ENCODE data around the gene PALD1.

The PALD1 gene

DNA sequence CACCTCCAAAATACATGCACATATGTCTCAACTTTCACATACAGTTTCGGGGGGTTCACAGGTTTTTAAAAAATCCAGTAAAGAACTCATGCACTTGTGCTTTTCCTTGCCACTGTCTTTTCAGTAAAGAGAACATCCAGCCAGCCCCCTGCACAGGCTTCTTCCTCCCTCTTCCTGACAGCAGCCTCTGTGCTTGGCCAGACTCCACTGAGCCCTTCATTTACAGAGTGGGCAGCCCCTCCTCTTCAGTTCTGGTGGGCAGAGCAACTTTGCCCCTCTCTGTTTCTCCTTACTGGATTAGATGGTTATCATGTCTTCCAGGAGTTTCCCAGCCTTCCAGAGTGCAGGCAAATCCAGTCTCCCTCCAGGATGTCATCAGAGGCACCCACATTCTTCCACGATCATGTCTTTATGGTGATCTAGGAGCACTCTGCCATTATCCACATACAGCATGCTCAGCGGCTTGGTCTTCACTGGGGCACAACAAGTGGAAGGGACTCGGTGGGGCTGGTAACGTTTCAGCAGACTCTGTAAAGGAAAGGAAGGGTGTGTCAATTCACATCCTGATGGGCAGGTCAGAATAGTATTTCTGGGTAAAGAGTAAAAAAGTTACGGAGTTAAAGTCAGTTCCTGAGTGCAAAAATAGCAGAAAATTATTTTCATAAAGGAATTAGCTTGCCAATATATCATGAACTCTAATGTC, 45.9 kb upstream of the PALD1 start:
- H3K27ac ChIP-seq (replicated peaks), result no peak overlapping the region
- TF ChIP-seq, protein P1, sequence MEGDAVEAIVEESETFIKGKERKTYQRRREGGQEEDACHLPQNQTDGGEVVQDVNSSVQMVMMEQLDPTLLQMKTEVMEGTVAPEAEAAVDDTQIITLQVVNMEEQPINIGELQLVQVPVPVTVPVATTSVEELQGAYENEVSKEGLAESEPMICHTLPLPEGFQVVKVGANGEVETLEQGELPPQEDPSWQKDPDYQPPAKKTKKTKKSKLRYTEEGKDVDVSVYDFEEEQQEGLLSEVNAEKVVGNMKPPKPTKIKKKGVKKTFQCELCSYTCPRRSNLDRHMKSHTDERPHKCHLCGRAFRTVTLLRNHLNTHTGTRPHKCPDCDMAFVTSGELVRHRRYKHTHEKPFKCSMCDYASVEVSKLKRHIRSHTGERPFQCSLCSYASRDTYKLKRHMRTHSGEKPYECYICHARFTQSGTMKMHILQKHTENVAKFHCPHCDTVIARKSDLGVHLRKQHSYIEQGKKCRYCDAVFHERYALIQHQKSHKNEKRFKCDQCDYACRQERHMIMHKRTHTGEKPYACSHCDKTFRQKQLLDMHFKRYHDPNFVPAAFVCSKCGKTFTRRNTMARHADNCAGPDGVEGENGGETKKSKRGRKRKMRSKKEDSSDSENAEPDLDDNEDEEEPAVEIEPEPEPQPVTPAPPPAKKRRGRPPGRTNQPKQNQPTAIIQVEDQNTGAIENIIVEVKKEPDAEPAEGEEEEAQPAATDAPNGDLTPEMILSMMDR (IDR thresholded peaks at IDR 0.05; ENCODE audit: insufficient read depth, low read length), result no peak
- TF ChIP-seq POLR2AphosphoS5 (IDR thresholded peaks at IDR 0.05; ENCODE audit: low read depth) (no peak), GABPA (IDR thresholded peaks at IDR 0.05; ENCODE audit: low read depth) (no peak), REST (IDR thresholded peaks at IDR 0.05; ENCODE audit: insufficient replicate concordance, low read depth) (no peak), SPI1 (IDR thresholded peaks at IDR 0.05; ENCODE audit: borderline replicate concordance, low read depth) (no peak)
- no peaks in the 10 kb centered on the region for H3K27me3 ChIP-seq (ENCODE audit: insufficient read depth, poor library complexity, severe bottlenecking)
- no peak overlapping the region for H3K4me3 ChIP-seq (replicated peaks; ENCODE audit: insufficient read depth, low read length)
- DNase-seq (ENCODE audit: low read depth in 1 of 2, low spot score in 1 of 2), result no peak

DNA sequence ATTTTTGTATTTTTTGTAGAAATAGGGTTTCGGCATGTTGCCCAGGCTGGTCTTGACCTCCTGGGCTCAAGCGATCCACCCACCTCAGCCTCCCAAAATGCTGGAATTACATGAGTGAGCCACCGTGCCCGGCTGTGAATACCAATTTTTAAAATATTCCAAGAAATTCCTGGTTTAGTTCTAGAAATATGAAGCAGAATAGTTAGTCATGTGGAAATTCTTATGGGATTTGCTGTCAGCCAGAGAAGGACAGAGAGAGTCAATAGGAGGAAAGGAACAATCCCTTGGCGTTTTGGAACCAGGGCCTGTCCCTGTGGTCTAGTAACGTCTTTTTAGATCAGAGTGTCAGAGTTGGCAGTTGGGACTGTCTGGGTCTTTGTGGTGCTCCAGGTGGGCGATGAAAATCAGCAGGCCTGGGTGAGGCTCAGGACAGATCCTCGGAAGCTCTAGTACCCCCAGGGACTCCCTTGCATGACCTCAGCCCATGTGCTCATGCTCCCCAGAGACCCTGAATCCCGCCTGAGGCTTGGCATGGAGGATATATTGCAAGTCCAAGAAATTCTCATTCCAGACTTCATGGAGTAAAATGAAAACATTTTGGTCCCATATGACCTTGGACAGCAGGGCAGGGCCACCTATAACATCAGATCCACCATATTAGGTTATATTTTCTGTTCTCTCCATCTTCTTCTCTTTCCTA, 44.8 kb upstream of the PALD1 start:
- Histone ChIP-seq H3K27ac (replicated peaks) (no peak overlapping the region), H3K27me3 (ENCODE audit: insufficient read depth, poor library complexity, severe bottlenecking) (peaks cover 2% of the 10 kb centered on the region), H3K4me3 (replicated peaks; ENCODE audit: insufficient read depth, low read length) (no peak overlapping the region)
- DNase-seq (ENCODE audit: low read depth in 1 of 2, low spot score in 1 of 2), result no peak
- no peak for TF ChIP-seq GABPA (IDR thresholded peaks at IDR 0.05; ENCODE audit: low read depth)

DNA sequence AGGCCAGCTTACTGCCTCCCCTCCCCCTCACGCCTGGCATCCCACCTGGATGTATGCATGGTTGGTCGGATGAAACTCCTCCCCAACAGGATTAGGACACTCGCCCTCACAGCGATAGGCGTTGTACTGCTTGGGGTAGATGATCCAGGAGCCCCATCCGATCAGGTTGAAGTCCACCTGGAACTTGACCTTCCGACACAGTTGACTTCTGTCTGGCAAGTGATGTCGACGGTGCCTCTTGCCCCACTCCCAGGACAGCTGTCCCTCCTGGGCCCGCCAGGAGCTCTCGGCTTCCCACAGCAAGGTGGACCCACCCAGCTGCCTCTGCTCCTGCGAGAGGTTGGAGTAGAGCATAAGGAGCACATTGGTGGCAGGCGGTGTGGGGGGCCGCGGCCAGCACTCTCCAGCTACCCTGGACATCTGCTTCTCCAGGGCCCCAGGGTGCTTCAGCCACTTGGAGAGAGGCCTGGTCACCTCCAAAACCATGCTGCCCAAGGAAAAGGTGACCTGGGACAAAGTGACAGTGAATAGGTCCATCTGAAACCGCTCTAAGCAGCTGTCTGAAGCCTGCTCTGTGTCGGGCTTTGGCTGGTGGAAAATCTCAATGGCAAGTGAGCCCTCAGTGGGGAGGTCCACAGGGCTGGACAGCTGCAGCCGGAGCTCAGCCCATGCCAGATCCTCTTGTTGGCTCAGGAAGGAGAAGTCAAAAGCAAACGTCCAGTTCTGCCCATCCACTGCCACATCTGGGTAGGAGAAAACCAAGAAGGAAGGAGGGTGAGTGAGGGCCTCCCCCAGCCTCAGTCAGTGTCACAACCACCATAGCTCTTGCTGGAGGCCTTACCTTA, 43.1 kb upstream of the PALD1 start:
- Histone ChIP-seq H3K27ac (replicated peaks) (no peak overlapping the region), H3K27me3 (ENCODE audit: insufficient read depth, poor library complexity, severe bottlenecking) (peaks cover 17% of the 10 kb centered on the region), H3K4me3 (replicated peaks; ENCODE audit: insufficient read depth, low read length) (no peak overlapping the region)
- TF ChIP-seq SPI1 (IDR thresholded peaks at IDR 0.05; ENCODE audit: borderline replicate concordance, low read depth) (no peak), REST (IDR thresholded peaks at IDR 0.05; ENCODE audit: insufficient replicate concordance, low read depth) (no peak)
- DNase-seq (ENCODE audit: low read depth in 1 of 2, low spot score in 1 of 2), result no peak

DNA sequence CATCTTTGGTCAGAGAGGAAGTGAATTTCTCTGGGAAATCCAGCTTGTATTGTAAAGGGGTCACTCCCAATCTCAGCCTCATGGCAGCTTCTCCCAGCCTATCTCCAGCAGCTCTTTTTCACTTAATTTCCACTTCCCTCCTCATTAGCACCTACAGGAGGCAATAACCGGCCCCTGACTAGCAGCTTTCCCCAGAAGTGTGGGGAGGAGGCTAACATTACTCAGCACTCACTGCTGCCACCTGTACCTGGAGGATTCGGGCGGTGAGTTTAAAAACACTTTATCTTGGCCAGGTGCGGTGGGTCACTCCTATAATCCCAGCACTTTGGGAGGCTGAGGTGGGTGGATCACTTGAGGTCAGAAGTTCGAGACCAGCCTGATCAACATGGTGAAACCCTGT, 40.8 kb upstream of the PALD1 start:
- Histone ChIP-seq H3K27ac (replicated peaks) (no peak overlapping the region), H3K4me3 (replicated peaks; ENCODE audit: insufficient read depth, low read length) (no peak overlapping the region), H3K27me3 (ENCODE audit: insufficient read depth, poor library complexity, severe bottlenecking) (peaks cover 37% of the 10 kb centered on the region)
- TF ChIP-seq GABPA (IDR thresholded peaks at IDR 0.05; ENCODE audit: low read depth) (no peak), SPI1 (IDR thresholded peaks at IDR 0.05; ENCODE audit: borderline replicate concordance, low read depth) (no peak), REST (IDR thresholded peaks at IDR 0.05; ENCODE audit: insufficient replicate concordance, low read depth) (no peak), POLR2AphosphoS5 (IDR thresholded peaks at IDR 0.05; ENCODE audit: low read depth) (no peak)
- TF ChIP-seq, protein P1 (IDR thresholded peaks at IDR 0.05; ENCODE audit: insufficient read depth, low read length), result no peak
- DNase-seq (ENCODE audit: low read depth in 1 of 2, low spot score in 1 of 2), result no peak

Data from HL-60 (cell line).